GM23338 (cell line): Measurements from ENCODE around the gene CSNK1G1. TPM values are rescaled to one million over a fixed set of nuclear protein-coding genes. Genes with fewer than 3 reads are reported as not detected.

Source experiments
- ATAC-seq: fragments of 200-7000 bp; cut with Tn5 transposase; 3 replicates; pipeline ENCODE4 v1.9.1; 2020
- DNase-seq: peaks from one replicate; pipeline ENCODE4 v3.0.0-alpha.2; 2015; ENCODE audit warnings: low spot score
- H2AFZ ChIP-seq: fragments of 200-600 bp; sonication (generic); 2 replicates; pipeline ENCODE4 v1.8.0; 2016; ENCODE audit warnings: antibody characterized with exemption, mild to moderate bottlenecking, moderate library complexity
- H3F3A ChIP-seq: fragments of 200-600 bp; sonication (generic); replicated peaks from 2 replicates; pipeline ENCODE4 v1.8.0; 2017; ENCODE audit warnings: antibody characterized with exemption, mixed run types, low read depth
- H3K27ac ChIP-seq: fragments of 200-600 bp; sonication (generic); 2 replicates; pipeline ENCODE4 v1.6.1; 2016; ENCODE audit warnings: low read depth
- H3K27me3 ChIP-seq: fragments of 200-600 bp; sonication (generic); 2 replicates; pipeline ENCODE4 v1.8.0; 2016; ENCODE audit warnings: mild to moderate bottlenecking, mixed run types, moderate library complexity; ENCODE audit not compliant: insufficient read depth
- H3K36me3 ChIP-seq: fragments of 200-600 bp; sonication (generic); 2 replicates; pipeline ENCODE4 v1.8.0; 2016; ENCODE audit warnings: mild to moderate bottlenecking; ENCODE audit not compliant: insufficient read depth
- H3K4me1 ChIP-seq: fragments of 200-600 bp; sonication (generic); 2 replicates; pipeline ENCODE4 v1.8.0; 2016; ENCODE audit warnings: mild to moderate bottlenecking, moderate library complexity; ENCODE audit not compliant: insufficient read depth
- H3K4me2 ChIP-seq: fragments of 200-600 bp; sonication (generic); 2 replicates; pipeline ENCODE4 v1.7.1; 2017; ENCODE audit warnings: mixed run types
- H3K4me3 ChIP-seq: fragments of 200-600 bp; sonication (generic); 2 replicates; pipeline ENCODE4 v1.6.1; 2016; ENCODE audit warnings: mixed run types
- H3K79me2 ChIP-seq: fragments of 200-600 bp; sonication (generic); replicated peaks from 2 replicates; pipeline ENCODE4 v1.8.0; 2017; ENCODE audit warnings: mild to moderate bottlenecking; ENCODE audit not compliant: insufficient read depth
- H3K9me2 ChIP-seq: fragments of 200-600 bp; sonication (generic); 2 replicates; pipeline ENCODE4 v1.8.0; 2017; ENCODE audit not compliant: insufficient read depth
- H4K20me1 ChIP-seq: fragments of 200-600 bp; sonication (generic); replicated peaks from 2 replicates; pipeline ENCODE4 v1.8.0; 2017; ENCODE audit warnings: mild to moderate bottlenecking; ENCODE audit not compliant: insufficient read depth
- H3K27ac Mint-ChIP-seq: 2 replicates; pipeline ENCODE4 v1.8.0; 2020; ENCODE audit warnings: inconsistent platforms, mild to moderate bottlenecking, moderate library complexity, mixed read lengths
- H3K27me3 Mint-ChIP-seq: 3 replicates; pipeline ENCODE4 v1.8.0; 2022; ENCODE audit warnings: low read depth, mild to moderate bottlenecking, moderate library complexity, mixed read lengths, inconsistent platforms; ENCODE audit not compliant: insufficient read depth, poor library complexity
- H3K36me3 Mint-ChIP-seq: 3 replicates; pipeline ENCODE4 v1.8.0; 2021; ENCODE audit warnings: low read depth, mild to moderate bottlenecking, inconsistent platforms, moderate library complexity, mixed read lengths
- H3K4me1 Mint-ChIP-seq: 3 replicates; pipeline ENCODE4 v1.8.0; 2020; ENCODE audit warnings: mild to moderate bottlenecking, inconsistent platforms, mixed read lengths
- H3K4me3 Mint-ChIP-seq: 3 replicates; pipeline ENCODE4 v1.8.0; 2021; ENCODE audit warnings: moderate library complexity, mild to moderate bottlenecking, inconsistent platforms, mixed read lengths
- H3K9me3 Mint-ChIP-seq: 3 replicates; pipeline ENCODE4 v1.8.0; 2020; ENCODE audit warnings: moderate library complexity, mild to moderate bottlenecking, inconsistent platforms, mixed read lengths
- CTCF ChIP-seq, 2 experiments: fragments of 200-600 bp in 1 of 2; sonication (generic) in 1 of 2; conservative IDR thresholded peaks; 2 replicates each; pipeline versions ENCODE4 v1.5.1 to v1.6.1; 2016 to 2017; ENCODE audit warnings: antibody characterized with exemption in 2 of 2, low read depth in 2 of 2, mild to moderate bottlenecking in 2 of 2, moderate library complexity in 1 of 2
- EZH2 ChIP-seq: fragments of 200-600 bp; sonication (generic); IDR thresholded peaks from one replicate; pipeline ENCODE4 v1.8.0; 2017; ENCODE audit warnings: antibody characterized with exemption, mild to moderate bottlenecking, low read depth; ENCODE audit not compliant: unreplicated experiment
- NANOG ChIP-seq: IDR thresholded peaks from 2 replicates; pipeline ENCODE4 v1.6.1; 2016; ENCODE audit warnings: antibody characterized with exemption, borderline replicate concordance
- POLR2AphosphoS5 ChIP-seq: IDR thresholded peaks from 2 replicates; pipeline ENCODE4 v1.6.1; 2016; ENCODE audit warnings: antibody characterized with exemption, low read depth
- STAT1 ChIP-seq: IDR thresholded peaks from one replicate; pipeline ENCODE4 v1.6.1; 2016; ENCODE audit warnings: antibody characterized with exemption; ENCODE audit not compliant: unreplicated experiment
- ZNF462 ChIP-seq: fragments of 250-450 bp; sonication (Bioruptor Pico); IDR thresholded peaks from 2 replicates; pipeline ENCODE4 v1.5.0; 2020; ENCODE audit warnings: mild to moderate bottlenecking, moderate library complexity
- polyA plus RNA-seq: library from polyadenylated mRNA; unstranded; fragments of >200 nt; fragmentation: Nextera tagmentation; extraction: Ambion mirVana; gene quantifications from 2 replicates; pipeline ENCODE4 v1.2.1, GENCODE V29; 2016
- total RNA-seq: library from RNA; depleted of rRNA; stranded (reverse); fragments of >200 nt; shearing (Covaris generic); gene quantifications from 2 replicates; pipeline ENCODE4 v1.2.3, GENCODE V29; 2014

The CSNK1G1 gene
- total and polyA plus RNA-seq, 2 experiments from 2014 or later = 9.3 to 13.4 TPM

DNA sequence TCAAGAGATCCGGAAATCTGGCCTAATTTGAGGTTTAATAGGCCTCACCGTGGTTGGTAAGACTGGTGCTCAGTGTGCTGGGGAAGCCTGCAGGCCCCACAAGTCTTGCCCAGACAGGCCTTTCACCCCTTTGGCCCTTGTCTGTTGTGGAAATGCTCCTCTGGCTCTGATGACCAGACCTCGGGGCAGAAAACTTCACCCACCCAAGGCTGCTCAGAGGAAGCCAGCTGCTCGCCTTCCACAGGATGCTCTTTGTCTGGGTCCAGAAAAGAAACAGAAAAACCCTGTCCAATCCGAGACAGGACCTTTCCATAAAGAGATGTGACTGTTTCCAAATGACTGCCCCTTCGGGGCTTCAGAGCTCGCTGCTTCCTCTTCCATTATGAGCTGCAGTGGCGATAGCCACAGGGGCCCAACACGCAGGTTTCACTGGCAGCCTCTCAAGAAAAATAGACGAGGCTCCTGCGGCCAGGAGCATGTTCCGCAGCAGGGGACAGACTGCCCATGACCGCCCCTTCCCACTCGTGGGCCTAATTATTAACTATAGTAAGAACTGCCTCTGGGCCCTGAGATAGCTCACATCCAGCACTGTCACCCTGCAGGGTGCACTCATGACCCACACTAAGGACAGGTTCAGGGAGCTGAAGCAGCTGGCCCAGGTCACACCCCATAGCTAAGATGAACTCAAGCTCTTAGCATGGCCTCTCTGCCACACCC, 211.2 kb downstream of the CSNK1G1 start (continued):
- no peak for TF ChIP-seq ZNF462 (CRISPR knock-in tag)
- no peak for TF ChIP-seq POLR2AphosphoS5

DNA sequence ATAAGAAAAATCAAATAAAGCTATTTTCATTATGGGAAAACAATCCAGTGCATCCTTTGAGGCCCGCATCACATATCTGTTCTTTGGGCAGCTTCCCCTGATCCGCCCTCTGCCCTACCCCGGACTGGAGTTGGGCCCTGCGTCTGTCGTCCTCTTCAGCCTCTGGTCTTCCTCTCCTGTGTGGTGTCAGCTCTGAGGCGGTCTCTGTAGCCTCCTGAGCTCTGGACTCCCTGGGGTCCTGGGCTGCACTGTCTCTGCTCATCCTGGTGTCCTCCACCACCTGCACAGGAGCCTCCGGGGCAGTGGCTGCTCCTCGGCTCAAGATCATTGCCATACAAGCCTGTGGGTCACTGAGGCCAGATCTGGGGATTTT, 211.8 kb downstream of the CSNK1G1 start:
- no peak overlapping the region for H3K27ac ChIP-seq
- ATAC-seq = no peak
- no peaks in the 10 kb centered on the region for H3F3A ChIP-seq
- H3K36me3 ChIP-seq = no peaks in the 10 kb centered on the region
- Mint-ChIP-seq H3K27me3 (peaks cover 6% of the 10 kb centered on the region), H3K4me3 (no peak overlapping the region), H3K27ac (no peak overlapping the region), H3K4me1 (no peaks in the 10 kb centered on the region; the same call in 1 of the 3 replicates), H3K36me3 (no peaks in the 10 kb centered on the region; the same call in 2 of the 3 replicates), H3K9me3 (no peaks in the 10 kb centered on the region; the same call in 2 of the 3 replicates)
- H3K9me2 ChIP-seq = no peaks in the 10 kb centered on the region
- H3K79me2 ChIP-seq = no peaks in the 10 kb centered on the region
- H3K4me1 ChIP-seq = no peaks in the 10 kb centered on the region
- no peaks in the 10 kb centered on the region for H3K27me3 ChIP-seq
- no peak for TF ChIP-seq NANOG
- no peak for TF ChIP-seq CTCF (conservative IDR thresholded peaks at IDR 0.05; ENCODE audit: low read depth in 2 of 2)
- TF ChIP-seq EZH2 = no peak
- TF ChIP-seq STAT1 = no peak
- H2AFZ ChIP-seq = no peak overlapping the region
- no peaks in the 10 kb centered on the region for H4K20me1 ChIP-seq
- DNase-seq = no peak
- H3K4me3 ChIP-seq = no peak overlapping the region
- H3K4me2 ChIP-seq = no peak overlapping the region
